Smooth muscle cell (in vitro differentiated cells): ENCODE measurements around the gene CYREN. TPM values are rescaled to one million over a fixed set of nuclear protein-coding genes. Genes with fewer than 3 reads are reported as not detected.

Experiments used
- DNase-seq: peaks from one replicate; lab custom pipeline; 2025; ENCODE audit not compliant: unreplicated experiment; lab: John Stamatoyannopoulos, UW
- H2AFZ ChIP-seq: fragments of 200-600 bp; sonication (generic); 2 replicates; pipeline ENCODE4 v1.6.0; 2016; ENCODE audit warnings: antibody characterized with exemption, low read depth, mild to moderate bottlenecking
- H3F3A ChIP-seq: fragments of 200-600 bp; sonication (generic); 2 replicates; pipeline ENCODE4 v1.6.0; 2017; ENCODE audit warnings: antibody characterized with exemption, low read depth
- H3K27ac ChIP-seq: fragments of 200-600 bp; sonication (generic); 2 replicates; pipeline ENCODE4 v1.5.1; 2016; ENCODE audit warnings: low read depth, mild to moderate bottlenecking
- H3K27me3 ChIP-seq: fragments of 200-600 bp; sonication (generic); 2 replicates; pipeline ENCODE4 v1.6.1; 2016; ENCODE audit warnings: low read depth, mild to moderate bottlenecking
- H3K36me3 ChIP-seq: fragments of 200-600 bp; sonication (generic); 2 replicates; pipeline ENCODE4 v1.5.1; 2016; ENCODE audit warnings: low read depth
- H3K4me1 ChIP-seq: fragments of 200-600 bp; sonication (generic); 2 replicates; pipeline ENCODE4 v1.5.1; 2016; ENCODE audit warnings: low read depth
- H3K4me2 ChIP-seq: fragments of 200-600 bp; sonication (generic); 2 replicates; pipeline ENCODE4 v1.6.0; 2016; ENCODE audit warnings: mild to moderate bottlenecking
- H3K4me3 ChIP-seq: fragments of 200-600 bp; sonication (generic); 2 replicates; pipeline ENCODE4 v1.5.1; 2016; ENCODE audit warnings: mild to moderate bottlenecking
- H3K79me2 ChIP-seq: fragments of 200-600 bp; sonication (generic); 2 replicates; pipeline ENCODE4 v1.6.0; 2016; ENCODE audit warnings: low read depth, mild to moderate bottlenecking
- H3K9ac ChIP-seq: fragments of 200-600 bp; sonication (generic); 2 replicates; pipeline ENCODE4 v1.6.0; 2016; ENCODE audit warnings: low read depth
- H3K9me3 ChIP-seq: fragments of 200-600 bp; sonication (generic); replicated peaks from 2 replicates; pipeline ENCODE4 v1.5.1; 2016; ENCODE audit warnings: low read depth
- H4K20me1 ChIP-seq: fragments of 200-600 bp; sonication (generic); 2 replicates; pipeline ENCODE4 v1.6.0; 2016; ENCODE audit warnings: low read depth
- CTCF ChIP-seq: fragments of 200-600 bp; sonication (generic); IDR thresholded peaks from 2 replicates; pipeline ENCODE4 v1.5.1; 2017; ENCODE audit warnings: borderline replicate concordance, mild to moderate bottlenecking, antibody characterized with exemption; ENCODE audit not compliant: insufficient read depth, poor library complexity, severe bottlenecking
- WGBS: methylation state at CpG from one replicate; pipeline ENCODE4 v1.1.7; 2016; ENCODE audit warnings: low lambda C conversion rate; 5-methylcytosine and 5-hydroxymethylcytosine counted together
- polyA plus RNA-seq: library from polyadenylated mRNA; unstranded; fragments of >200 nt; fragmentation: Nextera tagmentation; extraction: Ambion mirVana; gene quantifications from 2 replicates; pipeline ENCODE4 v1.2.1, GENCODE V29; 2016
- total RNA-seq: library from RNA; depleted of rRNA; stranded (reverse); fragments of >200 nt; gene quantifications from 2 replicates; pipeline ENCODE4 v1.2.3, GENCODE V29; 2014

CYREN gene
- total and polyA plus RNA-seq, 2 experiments from 2014 or later, result 33.4 to 38.2 TPM

- Histone ChIP-seq H4K20me1 (no peaks in the 10 kb centered on the region), H3F3A (no peaks in the 10 kb centered on the region)
- 92% methylated on average over 8 of the region's 8 CpGs for WGBS
Measured at GRCh38 chr7:135207406-135208101, 37.0 kb upstream of the CYREN start.

GRCh38 chr7:135206941-135207391, 36.5 kb upstream of the CYREN start:
- H2AFZ ChIP-seq, result no peak overlapping the region
- H3K4me3 ChIP-seq, result no peak overlapping the region
- no peak for TF ChIP-seq CTCF
- no peaks in the 10 kb centered on the region for H3F3A ChIP-seq
- no peaks in the 10 kb centered on the region for H4K20me1 ChIP-seq
- H3K9me3 ChIP-seq, result no peaks in the 10 kb centered on the region
- peaks cover 5% of the 10 kb centered on the region for H3K79me2 ChIP-seq
- 78% methylated on average over 7 of the region's 7 CpGs for WGBS
- no peak overlapping the region for H3K27ac ChIP-seq
- H3K4me2 ChIP-seq, result no peak overlapping the region
- no peak overlapping the region for H3K9ac ChIP-seq
- no peaks in the 10 kb centered on the region for H3K4me1 ChIP-seq
- DNase-seq, result no peak
- H3K27me3 ChIP-seq, result no peaks in the 10 kb centered on the region
- H3K36me3 ChIP-seq, result no peaks in the 10 kb centered on the region

More at GRCh38 chr7:135207406-135208101, 37.0 kb upstream of the CYREN start:
- DNase-seq, result no peak
- peaks cover 5% of the 10 kb centered on the region for H3K79me2 ChIP-seq
- no peak overlapping the region for H3K4me3 ChIP-seq
- H3K27me3 ChIP-seq, result no peaks in the 10 kb centered on the region
- no peak overlapping the region for H3K27ac ChIP-seq
- no peaks in the 10 kb centered on the region for H3K36me3 ChIP-seq
- no peaks in the 10 kb centered on the region for H3K4me1 ChIP-seq
- H3K9me3 ChIP-seq, result no peaks in the 10 kb centered on the region
- no peak overlapping the region for H3K9ac ChIP-seq
- no peak overlapping the region for H3K4me2 ChIP-seq
- no peak for TF ChIP-seq CTCF
- H2AFZ ChIP-seq, result no peak overlapping the region

GRCh38 chr7:135205850-135206249, 35.3 kb upstream of the CYREN start:
- Histone ChIP-seq H3K9me3 (no peaks in the 10 kb centered on the region), H2AFZ (no peak overlapping the region), H3F3A (no peaks in the 10 kb centered on the region), H3K4me3 (no peak overlapping the region), H3K4me2 (no peak overlapping the region), H3K36me3 (no peaks in the 10 kb centered on the region), H3K9ac (no peak overlapping the region), H3K27ac (no peak overlapping the region), H4K20me1 (no peaks in the 10 kb centered on the region), H3K27me3 (no peaks in the 10 kb centered on the region), H3K79me2 (peaks cover 5% of the 10 kb centered on the region), H3K4me1 (no peaks in the 10 kb centered on the region)
- no peak for DNase-seq
- TF ChIP-seq CTCF, result no peak
- 97% methylated on average over 8 of the region's 8 CpGs for WGBS

- Histone ChIP-seq H3F3A (no peaks in the 10 kb centered on the region), H3K9ac (no peak overlapping the region), H3K9me3 (no peaks in the 10 kb centered on the region), H3K4me2 (no peak overlapping the region), H2AFZ (no peak overlapping the region), H3K36me3 (no peaks in the 10 kb centered on the region), H3K27me3 (no peaks in the 10 kb centered on the region), H3K79me2 (peaks cover under 1% of the 10 kb centered on the region), H4K20me1 (no peaks in the 10 kb centered on the region), H3K4me1 (no peaks in the 10 kb centered on the region), H3K4me3 (no peak overlapping the region), H3K27ac (peak overlapping the region; percentile 46)
- no peak for DNase-seq
- WGBS, result 77% methylated on average over 5 of the region's 5 CpGs
- no peak for TF ChIP-seq CTCF
Measured at GRCh38 chr7:135204876-135205275, 34.4 kb upstream of the CYREN start.
